HG03039 (cell line): ENCODE measurements around the gene N4BP3.
"Not testable (repeated sequence)": the region's sequence is repeated elsewhere in the genome, so short reads cannot be mapped to it uniquely, and the experiment has no call there.

Source experiments
- ATAC-seq: cut with Tn5 transposase; IDR thresholded peaks from one replicate; pipeline ENCODE4 v1.9.1; 2021; ENCODE audit warnings: mild to moderate bottlenecking, moderate library complexity; ENCODE audit not compliant: unreplicated experiment

The N4BP3 gene

GRCh38 chr5:178113141-178113787, at the start of gene N4BP3:
Gene N4BP3, plus strand, starts transcription at chr5:178113532. Its CDS starts 6,052 bp downstream, at chr5:178119584.
- ATAC-seq: peak; percentile 68

- no peak for ATAC-seq
These were observed 45.6 kb upstream of the N4BP3 start for GRCh38 chr5:178067755-178068154.

- no peak for ATAC-seq
These were observed 45.0 kb upstream of the N4BP3 start for GRCh38 chr5:178068293-178068692.

- ATAC-seq: no peak
These were observed 43.4 kb upstream of the N4BP3 start for GRCh38 chr5:178069909-178070308.

- no peak for ATAC-seq
These were observed 42.2 kb upstream of the N4BP3 start for GRCh38 chr5:178071108-178071507.

- ATAC-seq: no peak
These were observed 40.6 kb upstream of the N4BP3 start for GRCh38 chr5:178072749-178073148.

GRCh38 chr5:178074266-178074952, 38.9 kb upstream of the N4BP3 start:
- ATAC-seq: no peak

GRCh38 chr5:178076965-178077364, 36.4 kb upstream of the N4BP3 start:
- not testable (repeated sequence) for ATAC-seq

GRCh38 chr5:178077751-178078150, 35.6 kb upstream of the N4BP3 start:
- no peak for ATAC-seq

GRCh38 chr5:178078197-178079010, 34.9 kb upstream of the N4BP3 start:
- ATAC-seq: no peak

GRCh38 chr5:178080056-178080455, 33.3 kb upstream of the N4BP3 start:
- no peak for ATAC-seq

GRCh38 chr5:178080618-178081410, 32.5 kb upstream of the N4BP3 start:
- no peak for ATAC-seq

- ATAC-seq: no peak
These were observed 31.6 kb upstream of the N4BP3 start for GRCh38 chr5:178081571-178082243.

- no peak for ATAC-seq
These were observed 29.4 kb upstream of the N4BP3 start for GRCh38 chr5:178083922-178084321.

GRCh38 chr5:178085316-178085715, 28.0 kb upstream of the N4BP3 start:
- ATAC-seq: no peak

- no peak for ATAC-seq
These were observed 27.1 kb upstream of the N4BP3 start for GRCh38 chr5:178086266-178086665.

- not testable (repeated sequence) for ATAC-seq
These were observed 26.1 kb upstream of the N4BP3 start for GRCh38 chr5:178087199-178087598.

GRCh38 chr5:178090856-178091255, 22.5 kb upstream of the N4BP3 start:
- no peak for ATAC-seq

- ATAC-seq: no peak
These were observed 20.2 kb upstream of the N4BP3 start for GRCh38 chr5:178093134-178093533.

GRCh38 chr5:178094345-178094744, 19.0 kb upstream of the N4BP3 start:
- no peak for ATAC-seq
